ENCODE data around the gene DNAJB4.

DNAJB4 gene

GRCh38 chr1:78036450-78036849 lies 31.7 kb downstream of the DNAJB4 start:
- no peak for DNase-seq (ENCODE audit: extremely low read depth in 1 of 2, low read depth in 1 of 2)

- no peak for DNase-seq (ENCODE audit: extremely low read depth in 1 of 2, low read depth in 1 of 2)
Observed at GRCh38 chr1:78038071-78038470, 33.3 kb downstream of the DNAJB4 start.

- no peak for DNase-seq (ENCODE audit: extremely low read depth in 1 of 2, low read depth in 1 of 2)
Observed at GRCh38 chr1:78038491-78038939, 33.8 kb downstream of the DNAJB4 start.

GRCh38 chr1:78040484-78041089 lies 35.8 kb downstream of the DNAJB4 start:
- DNase-seq (ENCODE audit: extremely low read depth in 1 of 2, low read depth in 1 of 2), result no peak

- no peak for DNase-seq (ENCODE audit: extremely low read depth in 1 of 2, low read depth in 1 of 2)
Observed at GRCh38 chr1:78043436-78043835, 38.7 kb downstream of the DNAJB4 start.

- DNase-seq (ENCODE audit: extremely low read depth in 1 of 2, low read depth in 1 of 2), result no peak
Observed at GRCh38 chr1:78044796-78045562, 40.2 kb downstream of the DNAJB4 start.

GRCh38 chr1:78045563-78045925 lies 40.8 kb downstream of the DNAJB4 start:
- DNase-seq (ENCODE audit: extremely low read depth in 1 of 2, low read depth in 1 of 2), result no peak

- DNase-seq (ENCODE audit: extremely low read depth in 1 of 2, low read depth in 1 of 2), result no peak
Observed at GRCh38 chr1:78045926-78046778, 41.4 kb downstream of the DNAJB4 start, which contains the start of gene GIPC2. TSS of gene GIPC2 (plus strand) at chr1:78045966. CDS start at chr1:78046095, 129 bp downstream.

GRCh38 chr1:78047106-78047505 lies 42.4 kb downstream of the DNAJB4 start:
- no peak for DNase-seq (ENCODE audit: extremely low read depth in 1 of 2, low read depth in 1 of 2)

GRCh38 chr1:78047631-78048030 lies 42.9 kb downstream of the DNAJB4 start:
- no peak for DNase-seq (ENCODE audit: extremely low read depth in 1 of 2, low read depth in 1 of 2)

- no peak for DNase-seq (ENCODE audit: extremely low read depth in 1 of 2, low read depth in 1 of 2)
Observed at GRCh38 chr1:78048446-78048845, 43.7 kb downstream of the DNAJB4 start.

- no peak for DNase-seq (ENCODE audit: extremely low read depth in 1 of 2, low read depth in 1 of 2)
Observed at GRCh38 chr1:78049396-78049795, 44.7 kb downstream of the DNAJB4 start.

- DNase-seq (ENCODE audit: extremely low read depth in 1 of 2, low read depth in 1 of 2), result no peak
Observed at GRCh38 chr1:78051005-78051404, 46.3 kb downstream of the DNAJB4 start.

GRCh38 chr1:78052685-78053405 lies 48.1 kb downstream of the DNAJB4 start:
- no peak for DNase-seq (ENCODE audit: extremely low read depth in 1 of 2, low read depth in 1 of 2)

GRCh38 chr1:78053498-78053897 lies 48.8 kb downstream of the DNAJB4 start:
- DNase-seq (ENCODE audit: extremely low read depth in 1 of 2, low read depth in 1 of 2), result no peak

- no peak for DNase-seq (ENCODE audit: extremely low read depth in 1 of 2, low read depth in 1 of 2)
Observed at GRCh38 chr1:78054559-78054958, 49.8 kb downstream of the DNAJB4 start.

GRCh38 chr1:78054972-78055371 lies 50.2 kb downstream of the DNAJB4 start:
- DNase-seq (ENCODE audit: extremely low read depth in 1 of 2, low read depth in 1 of 2), result no peak

GRCh38 chr1:78055565-78056132 lies 50.9 kb downstream of the DNAJB4 start:
- no peak for DNase-seq (ENCODE audit: extremely low read depth in 1 of 2, low read depth in 1 of 2)

- DNase-seq (ENCODE audit: extremely low read depth in 1 of 2, low read depth in 1 of 2), result no peak
Observed at GRCh38 chr1:78058670-78059069, 53.9 kb downstream of the DNAJB4 start.

GRCh38 chr1:78060857-78061563 lies 56.3 kb downstream of the DNAJB4 start:
- no peak for DNase-seq (ENCODE audit: extremely low read depth in 1 of 2, low read depth in 1 of 2)

Data from activated CD8-positive, alpha-beta memory T cell treated with anti-CD3 and anti-CD28 coated beads for 1 hour (primary cell).